Astrocyte of the spinal cord (primary cell): Measurements from ENCODE around the gene BFSP2.

Experiments used
- DNase-seq: peaks from one replicate; pipeline ENCODE4 v3.0.0; 2011; ENCODE audit warnings: low read depth, low spot score
- H3K4me3 ChIP-seq: 2 replicates; pipeline ENCODE4 v1.5.1; 2011; ENCODE audit warnings: low read depth, mild to moderate bottlenecking, low read length, moderate library complexity
- in situ Hi-C: cut with HindIII; loops from 2 replicates; pipeline ENCODE4 v1.10.0; 2017; ENCODE audit warnings: low sequenced_read_pairs
- TF ChIP-seq, protein P1 (sequence below): IDR thresholded peaks from 2 replicates; pipeline ENCODE4 v1.5.1; 2012; ENCODE audit warnings: low read depth, mild to moderate bottlenecking, low read length, inconsistent platforms

Gene BFSP2

DNA sequence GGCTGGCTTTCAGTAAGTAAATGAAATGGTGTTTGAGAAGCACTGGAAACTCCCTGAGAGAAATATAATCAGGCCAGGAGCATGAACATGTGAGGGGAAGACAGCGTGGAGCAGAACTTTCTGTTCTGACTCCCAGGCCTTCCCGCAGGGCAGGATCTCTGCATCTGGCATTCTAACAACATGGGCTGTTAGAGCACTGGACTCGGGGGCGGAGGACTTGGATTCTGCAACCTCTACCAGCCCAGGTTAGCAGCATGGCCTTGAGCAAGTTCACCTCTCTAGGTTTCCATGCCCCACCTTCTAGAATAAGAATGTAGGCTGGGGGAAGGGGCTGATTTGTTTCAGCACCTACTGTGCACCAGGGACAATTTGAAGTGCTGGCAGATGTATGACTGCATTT is 12.5 kb upstream of the BFSP2 start:
- TF ChIP-seq, protein P1, sequence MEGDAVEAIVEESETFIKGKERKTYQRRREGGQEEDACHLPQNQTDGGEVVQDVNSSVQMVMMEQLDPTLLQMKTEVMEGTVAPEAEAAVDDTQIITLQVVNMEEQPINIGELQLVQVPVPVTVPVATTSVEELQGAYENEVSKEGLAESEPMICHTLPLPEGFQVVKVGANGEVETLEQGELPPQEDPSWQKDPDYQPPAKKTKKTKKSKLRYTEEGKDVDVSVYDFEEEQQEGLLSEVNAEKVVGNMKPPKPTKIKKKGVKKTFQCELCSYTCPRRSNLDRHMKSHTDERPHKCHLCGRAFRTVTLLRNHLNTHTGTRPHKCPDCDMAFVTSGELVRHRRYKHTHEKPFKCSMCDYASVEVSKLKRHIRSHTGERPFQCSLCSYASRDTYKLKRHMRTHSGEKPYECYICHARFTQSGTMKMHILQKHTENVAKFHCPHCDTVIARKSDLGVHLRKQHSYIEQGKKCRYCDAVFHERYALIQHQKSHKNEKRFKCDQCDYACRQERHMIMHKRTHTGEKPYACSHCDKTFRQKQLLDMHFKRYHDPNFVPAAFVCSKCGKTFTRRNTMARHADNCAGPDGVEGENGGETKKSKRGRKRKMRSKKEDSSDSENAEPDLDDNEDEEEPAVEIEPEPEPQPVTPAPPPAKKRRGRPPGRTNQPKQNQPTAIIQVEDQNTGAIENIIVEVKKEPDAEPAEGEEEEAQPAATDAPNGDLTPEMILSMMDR: no peak
- DNase-seq: no peak
- in situ Hi-C loops: no loop called here
- H3K4me3 ChIP-seq: no peak overlapping the region

DNA sequence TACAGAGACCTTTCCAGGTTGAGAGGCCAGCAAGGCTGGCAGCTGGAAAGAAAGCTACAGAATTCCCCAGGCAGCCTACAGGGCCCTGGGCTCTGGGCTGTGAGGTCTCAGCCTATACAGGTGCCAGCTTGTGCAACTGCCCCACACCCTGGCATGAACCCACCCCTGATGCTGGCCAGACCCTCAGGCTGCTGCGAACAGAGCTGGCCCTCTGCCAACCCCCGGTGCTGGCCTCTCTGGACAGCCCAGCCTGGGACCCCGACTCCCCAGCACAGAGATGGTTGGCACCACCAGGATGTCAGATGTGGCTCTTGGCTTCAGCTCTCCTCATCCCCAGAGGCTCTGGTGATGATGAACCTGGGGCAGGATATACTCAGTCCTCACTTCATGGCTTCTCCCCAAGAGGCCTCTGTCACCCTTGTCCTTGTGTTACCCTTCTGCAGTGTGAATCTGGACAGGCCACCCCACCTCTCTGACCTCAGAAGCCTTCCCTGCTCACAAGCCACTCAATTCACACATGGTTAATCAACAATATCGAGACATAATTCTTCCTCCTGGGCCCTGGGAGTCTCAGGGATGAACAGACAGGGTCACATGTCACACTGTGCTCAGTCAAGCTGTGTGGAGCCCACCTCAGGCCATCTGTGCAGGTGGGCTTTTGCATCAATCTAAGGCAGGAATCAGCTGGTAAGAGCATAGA is 11.0 kb upstream of the BFSP2 start:
- in situ Hi-C loops: no loop called here
- TF ChIP-seq, protein P1: no peak
- H3K4me3 ChIP-seq: no peak overlapping the region
- no peak for DNase-seq

DNA sequence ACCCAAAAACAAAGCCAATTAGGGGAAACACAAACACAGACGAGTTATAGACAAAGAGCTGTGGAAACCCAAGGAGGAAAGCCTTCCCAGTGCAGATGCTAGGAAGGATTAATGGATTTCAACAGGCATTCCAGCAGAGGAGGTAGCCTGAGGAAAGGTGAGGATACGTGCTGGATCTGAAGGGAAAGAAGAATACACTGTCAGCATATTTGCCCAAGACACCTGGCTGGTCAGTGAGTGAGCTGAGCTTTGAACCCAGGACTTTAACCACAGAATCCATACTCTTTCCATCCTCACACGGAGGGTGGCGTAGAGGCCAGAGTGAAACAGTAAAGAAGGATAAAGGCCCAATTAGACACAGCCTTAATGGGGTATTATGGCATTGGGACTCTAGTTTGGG is 9.1 kb upstream of the BFSP2 start:
- no peak for DNase-seq
- no peak overlapping the region for H3K4me3 ChIP-seq
- in situ Hi-C loops: no loop called here

DNA sequence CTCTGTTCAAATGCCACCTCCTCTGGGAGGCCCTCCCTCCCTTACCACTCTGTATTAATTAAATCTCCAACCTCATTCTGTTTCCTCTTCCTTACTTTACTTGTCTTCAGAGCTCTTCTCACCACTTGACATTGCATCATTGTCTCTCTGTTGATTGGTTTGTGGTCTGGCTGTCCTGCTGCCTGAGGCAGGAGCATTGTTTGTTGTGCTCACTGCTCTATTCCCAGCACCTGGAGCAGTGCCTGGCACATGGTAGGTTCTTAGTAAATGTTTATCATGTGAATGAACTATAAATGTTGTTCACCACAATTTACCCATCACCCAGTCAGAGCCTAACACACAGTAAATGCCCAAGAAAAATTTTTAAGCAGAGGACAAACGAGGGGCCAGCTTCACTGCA is 6.7 kb upstream of the BFSP2 start:
- no peak for DNase-seq
- no peak overlapping the region for H3K4me3 ChIP-seq
- in situ Hi-C loops: no loop called here
- TF ChIP-seq, protein P1: no peak

More for the DNA sequence above, 9.1 kb upstream of the BFSP2 start:
- TF ChIP-seq, protein P1: no peak

DNA sequence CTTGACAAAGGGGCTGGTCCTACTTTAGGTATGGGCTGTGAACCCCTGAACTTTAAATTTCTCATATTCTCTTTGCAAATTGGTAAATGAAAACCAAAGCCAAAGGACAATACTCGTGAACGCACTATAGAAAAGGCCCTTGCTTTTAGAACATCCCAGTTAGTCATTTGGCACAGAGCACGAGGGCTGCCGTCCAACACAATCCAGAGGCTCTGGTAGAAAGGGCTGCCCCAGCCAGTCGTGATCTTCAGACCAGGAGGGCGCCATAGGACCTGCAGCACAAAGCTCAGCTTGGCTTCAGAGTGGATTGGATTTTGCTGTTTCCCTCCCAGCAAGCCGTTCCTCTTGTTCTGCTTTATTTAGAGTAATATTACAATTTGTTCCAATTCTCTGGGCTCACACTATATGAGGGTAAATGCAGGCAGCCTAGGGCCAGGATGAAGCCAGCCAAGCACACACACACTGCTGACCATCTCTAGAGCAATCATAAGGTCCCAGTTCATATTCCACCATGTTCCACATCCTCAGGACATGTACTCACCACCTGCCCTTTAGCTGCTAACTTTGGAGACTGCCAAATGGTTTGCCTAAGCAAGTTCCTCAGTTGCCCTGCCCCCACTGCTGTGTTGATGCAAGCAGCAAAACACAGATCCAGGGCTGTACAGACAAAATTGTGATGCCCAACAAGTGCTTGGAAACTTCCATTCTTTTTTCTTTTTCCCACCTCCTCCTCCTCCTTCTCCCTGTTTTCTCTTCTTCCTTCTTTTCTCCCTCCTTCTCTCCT is 6.0 kb upstream of the BFSP2 start:
- TF ChIP-seq, protein P1: no peak
- in situ Hi-C loops: no loop called here
- H3K4me3 ChIP-seq: no peak overlapping the region
- peak; percentile 43 for DNase-seq

DNA sequence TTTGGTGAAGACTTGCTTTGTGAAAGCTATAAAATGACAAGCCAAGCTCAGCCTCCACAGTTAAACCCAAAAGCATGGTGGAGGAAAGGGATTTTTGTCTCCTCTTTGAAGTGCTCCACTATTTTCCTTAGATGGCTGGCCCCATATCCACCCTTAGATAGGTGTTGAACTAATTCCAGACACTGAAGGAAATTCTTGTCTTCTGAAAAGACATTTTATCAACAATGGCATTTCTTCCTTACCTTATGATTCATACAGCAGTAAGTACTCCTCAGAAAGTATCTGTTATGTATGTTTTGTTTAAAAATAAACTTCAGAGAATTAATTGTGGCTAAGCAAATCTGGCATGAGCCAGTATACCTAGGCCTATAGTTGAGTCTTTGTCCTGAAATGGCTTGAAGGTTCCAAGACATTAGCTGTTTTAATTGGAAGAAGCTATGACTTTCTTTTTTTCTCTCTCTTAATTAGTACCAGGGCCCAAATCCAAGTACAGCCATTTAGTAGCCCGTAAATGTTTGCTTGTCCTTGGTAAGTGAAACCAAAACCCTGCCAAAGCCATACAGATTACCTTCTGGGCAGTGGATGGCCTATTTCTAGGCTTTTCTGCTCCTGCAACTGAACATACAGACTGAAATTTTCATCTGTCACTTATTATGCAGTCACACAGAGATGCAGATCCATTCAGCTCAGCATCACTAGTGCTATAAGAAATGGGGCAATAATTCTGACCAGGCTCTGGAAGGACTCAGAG is 5.1 kb upstream of the BFSP2 start:
- TF ChIP-seq, protein P1: no peak
- in situ Hi-C loops: no loop called here

More for the DNA sequence above, 5.1 kb upstream of the BFSP2 start:
- peak; percentile 44 for DNase-seq
- no peak overlapping the region for H3K4me3 ChIP-seq
